MCF 10A (cell line): Measurements from ENCODE around the gene ATG16L2. TPM values are rescaled to one million over a fixed set of nuclear protein-coding genes. Genes with fewer than 3 reads are reported as not detected.

Source experiments
- BruUV-seq: library from RNA; stranded (reverse); fragments of 400-500 nt; replicated peaks from 2 replicates; lab custom pipeline; 2021; lab: Mats Ljungman, UMichigan
- CTCF ChIA-PET: fragments of 300-600 bp; sonication (Branson Sonifier 250); formaldehyde crosslinking; extraction: SDS; loops from one replicate; lab custom pipeline; 2021; ENCODE audit warnings: antibody characterized with exemption, inconsistent platforms; lab: Yijun Ruan, JAX
- POLR2A ChIA-PET: fragments of 300-600, 350-650 bp; sonication (Branson Sonifier 250); formaldehyde crosslinking; extraction: SDS; loops from one replicate; lab custom pipeline; 2020; ENCODE audit warnings: antibody characterized with exemption, inconsistent platforms; lab: Yijun Ruan, JAX
- DNase-seq: peaks from one replicate; pipeline ENCODE4 v3.0.0-alpha.2; 2018; ENCODE audit not compliant: unreplicated experiment
- H3K27ac Mint-ChIP-seq: one replicate; pipeline ENCODE4 v1.8.0; 2022; ENCODE audit warnings: mild to moderate bottlenecking, low read depth, mixed read lengths; ENCODE audit not compliant: unreplicated experiment
- H3K27me3 Mint-ChIP-seq: one replicate; pipeline ENCODE4 v1.8.0; 2022; ENCODE audit warnings: mixed read lengths; ENCODE audit not compliant: insufficient read depth, unreplicated experiment
- H3K36me3 Mint-ChIP-seq: one replicate; pipeline ENCODE4 v1.8.0; 2022; ENCODE audit warnings: mild to moderate bottlenecking, moderate library complexity, mixed read lengths; ENCODE audit not compliant: insufficient read depth, unreplicated experiment
- H3K4me1 Mint-ChIP-seq: one replicate; pipeline ENCODE4 v1.8.0; 2022; ENCODE audit warnings: mixed read lengths; ENCODE audit not compliant: insufficient read depth, unreplicated experiment
- H3K4me3 Mint-ChIP-seq: one replicate; pipeline ENCODE4 v1.8.0; 2022; ENCODE audit warnings: mild to moderate bottlenecking, moderate library complexity, mixed read lengths; ENCODE audit not compliant: unreplicated experiment
- H3K9me3 Mint-ChIP-seq: one replicate; pipeline ENCODE4 v1.8.0; 2022; ENCODE audit warnings: mixed read lengths; ENCODE audit not compliant: unreplicated experiment
- CTCF ChIP-seq: fragments of 200-600 bp; IDR thresholded peaks from one replicate; pipeline ENCODE4 v1.8.0; 2022; ENCODE audit warnings: antibody characterized with exemption, mild to moderate bottlenecking; ENCODE audit not compliant: unreplicated experiment
- intact Hi-C: fragments of 100-400 bp; cut with micrococcal nuclease; formaldehyde crosslinking; loops from 2 replicates; pipeline ENCODE4 v1.14.1; 2022
- total RNA-seq: library from RNA; stranded (reverse); gene quantifications from 2 replicates; pipeline ENCODE4 v1.2.3, GENCODE V29; 2022

The ATG16L2 gene
- total RNA-seq, 1 experiment from 2014 or later = 11.2 TPM

- no TSS peak for BruUV-seq
- intact Hi-C loops = loop anchor here (5.0 kb wide), 1 partner anchor 107 kb away; no protein-coding TSS in a partner anchor
- no peaks in the 10 kb centered on the region for H3K9me3 Mint-ChIP-seq
- H3K27me3 Mint-ChIP-seq = no peaks in the 10 kb centered on the region
- CTCF ChIA-PET = interaction anchor here (8.7 kb wide), 1 partner anchor 345 kb away, joined by 153 read pairs; no protein-coding TSS in a partner anchor
- POLR2A ChIA-PET = interaction anchor here (0.6 to 4.5 kb wide), 4 partner anchors 11 to 344 kb away, joined by 3 to 15 read pairs (median 4); no protein-coding TSS in a partner anchor
- H3K27ac Mint-ChIP-seq = no peak overlapping the region
- H3K4me1 Mint-ChIP-seq = peaks cover 16% of the 10 kb centered on the region
- no peak for DNase-seq
- TF ChIP-seq CTCF = no peak
- H3K36me3 Mint-ChIP-seq = peaks cover 12% of the 10 kb centered on the region
- H3K4me3 Mint-ChIP-seq = no peak overlapping the region
Measured at GRCh38 chr11:72833811-72834493, 19.7 kb downstream of the ATG16L2 start.

- TF ChIP-seq CTCF = no peak
- Mint-ChIP-seq H3K4me3 (no peak overlapping the region), H3K36me3 (peaks cover 12% of the 10 kb centered on the region), H3K9me3 (no peaks in the 10 kb centered on the region), H3K4me1 (peaks cover 23% of the 10 kb centered on the region), H3K27ac (no peak overlapping the region), H3K27me3 (no peaks in the 10 kb centered on the region)
- DNase-seq = no peak
- no TSS peak for BruUV-seq
- ChIA-PET POLR2A (interaction anchor here (1.0 to 1.4 kb wide), 2 partner anchors 10 to 112 kb away, joined by 3 to 4 read pairs; no protein-coding TSS in a partner anchor), CTCF (interaction anchor here (0.6 to 8.7 kb wide), 3 partner anchors 328 to 401 kb away, joined by 3 to 153 read pairs (median 5); no protein-coding TSS in a partner anchor)
- intact Hi-C loops = loop anchor here (5.0 kb wide), 1 partner anchor 108 kb away; no protein-coding TSS in a partner anchor
Measured at GRCh38 chr11:72834905-72835304, 20.7 kb downstream of the ATG16L2 start.

GRCh38 chr11:72836111-72836510 lies 21.9 kb downstream of the ATG16L2 start:
- H3K4me1 Mint-ChIP-seq = peaks cover 32% of the 10 kb centered on the region
- no peak overlapping the region for H3K27ac Mint-ChIP-seq
- H3K27me3 Mint-ChIP-seq = no peaks in the 10 kb centered on the region

More at GRCh38 chr11:72836111-72836510, 21.9 kb downstream of the ATG16L2 start:
- intact Hi-C loops = no loop called here
- Mint-ChIP-seq H3K4me3 (no peak overlapping the region), H3K9me3 (no peaks in the 10 kb centered on the region), H3K36me3 (peaks cover 12% of the 10 kb centered on the region)
- no peak for DNase-seq
- POLR2A ChIA-PET = interaction anchor here (0.7 to 0.8 kb wide), 2 partner anchors 27 to 64 kb away, joined by 4 read pairs; no protein-coding TSS in a partner anchor
- CTCF ChIA-PET = interaction anchor here (1.0 to 2.0 kb wide), 2 partner anchors 88 to 343 kb away, joined by 6 to 7 read pairs; no protein-coding TSS in a partner anchor
- no TSS peak for BruUV-seq
- TF ChIP-seq CTCF = no peak
